Right cardiac atrium (tissue), 5 donors: ENCODE results near the gene CREB3L4. TPM values are rescaled to one million over a fixed set of nuclear protein-coding genes. Genes with fewer than 3 reads are reported as not detected.

ENCODE experiments used
- ATAC-seq, 2 donors: fragments of 200-7000 bp; cut with Tn5 transposase; one replicate each; pipeline versions ENCODE4 v1.8.0 to v1.9.1; 2020; ENCODE audit warnings: moderate library complexity in 2 of 2, mild to moderate bottlenecking in 1 of 2
- DNase-seq, 3 donors: peaks; one replicate each; pipeline ENCODE4 v3.0.0-alpha.2; 2020
- H3K27ac ChIP-seq: one replicate; pipeline ENCODE4 v1.5.1; 2013; ENCODE audit warnings: mild to moderate bottlenecking, low read length, control low read depth, moderate library complexity
- H3K27me3 ChIP-seq: one replicate; pipeline ENCODE4 v1.6.1; 2013; ENCODE audit not compliant: control insufficient read depth, insufficient read depth
- H3K4me1 ChIP-seq: one replicate; pipeline ENCODE4 v1.6.1; 2013; ENCODE audit warnings: low read length; ENCODE audit not compliant: control insufficient read depth, insufficient read depth
- H3K4me3 ChIP-seq: one replicate; pipeline ENCODE4 v1.5.1; 2013; ENCODE audit warnings: low read length, control low read depth
- H3K9me3 ChIP-seq: one replicate; pipeline ENCODE4 v1.6.1; 2013; ENCODE audit warnings: low read length; ENCODE audit not compliant: control insufficient read depth
- WGBS: extraction: QIAGEN DNeasy Blood & Tissue Kit; methylation state at CpG from one replicate; pipeline ENCODE4 v1.1.7; 2013; 5-methylcytosine and 5-hydroxymethylcytosine counted together
- intact Hi-C, 4 donors: fragments of 100-400 bp; cut with DNase I; formaldehyde crosslinking; loops; one replicate each; pipeline versions ENCODE4 v1.11.0 to v1.14.0; 2022 to 2023
- polyA plus RNA-seq: library from polyadenylated mRNA; stranded (reverse); fragments of 200-250 nt; gene quantifications from one replicate; pipeline ENCODE4 v1.2.3, GENCODE V29; 2013
- total RNA-seq, 4 donors: library from RNA; stranded (reverse); fragmentation: NEBNext Ultra II Directional; extraction: Animal tissue kit (Norgen Biotek cat#: 25700); gene quantifications; one replicate each; pipeline ENCODE4 v1.2.1, GENCODE V29; 2021
- donor health status: healthy with polysubstance abuse.
- donor health status: DM: no; HTN: yes; CAD: no.
- donor health status: DM: no; HTN: no; CAD: no.
- donor health status: DM: no; HTN: yes; CAD: no; lungs with severe emphysema.
- donor health status: DM: yes; HTN: yes; CAD: no.

CREB3L4 gene
- total and polyA plus RNA-seq, 5 donors, result 4.3 to 6.0 (median 5.1) TPM

GRCh38 chr1:153962088-153963029 is 5.3 kb upstream of the CREB3L4 start:
- DNase-seq, result peak; percentile 36 to 55 (median 50)
- ATAC-seq, result no peak
- Histone ChIP-seq H3K9me3 (no peaks in the 10 kb centered on the region), H3K4me1 (peaks cover 12% of the 10 kb centered on the region), H3K27me3 (no peaks in the 10 kb centered on the region), H3K4me3 (peak overlapping the region; percentile 57), H3K27ac (peak overlapping the region; percentile 93)
- intact Hi-C loops, result no loop called here
- 42% methylated on average over 16 of the region's 16 CpGs for WGBS

GRCh38 chr1:153963030-153963849 is 4.5 kb upstream of the CREB3L4 start, which contains the start of gene SLC39A1:
SLC39A1 (minus strand) TSS chr1:153963537; CDS start chr1:153962715, 822 bp downstream.
- ATAC-seq, result peak; percentile 86 to 88
- peak; percentile 98 to 100 (median 99) for DNase-seq
- Histone ChIP-seq H3K27ac (peak within 1 kb of the TSS; percentile 93), H3K4me3 (peak within 1 kb of the TSS; percentile 57), H3K27me3 (no peaks in the 10 kb centered on the region), H3K4me1 (peaks cover 15% of the 10 kb centered on the region), H3K9me3 (no peaks in the 10 kb centered on the region)
- WGBS, result under 1% methylated on average over 54 of the region's 54 CpGs
- intact Hi-C loops, result no loop called here

GRCh38 chr1:153963850-153964331 is 3.8 kb upstream of the CREB3L4 start:
- peak; percentile 44 to 76 (median 66) for DNase-seq
- intact Hi-C loops, result no loop called here

GRCh38 chr1:153968000-153968363 is 280 bp downstream of the CREB3L4 start:
- peaks cover 6% of the 10 kb centered on the region for H3K4me1 ChIP-seq
- intact Hi-C loops, result no loop called here
- H3K27ac ChIP-seq, result peak overlapping the region; percentile 71
- H3K9me3 ChIP-seq, result no peaks in the 10 kb centered on the region
- DNase-seq (peak in 1 of 3 donors; percentile 77), ATAC-seq (no peak)
- H3K4me3 ChIP-seq, result peak overlapping the region; percentile 54
- H3K27me3 ChIP-seq, result no peaks in the 10 kb centered on the region
- 2% methylated on average over 8 of the region's 8 CpGs for WGBS

More at GRCh38 chr1:153963850-153964331, 3.8 kb upstream of the CREB3L4 start:
- ATAC-seq, result no peak
- Histone ChIP-seq H3K9me3 (no peaks in the 10 kb centered on the region), H3K27me3 (no peaks in the 10 kb centered on the region), H3K4me1 (peaks cover 18% of the 10 kb centered on the region), H3K4me3 (peak overlapping the region; percentile 57), H3K27ac (peak overlapping the region; percentile 92)
- WGBS, result under 1% methylated on average over 22 of the region's 22 CpGs

- H3K9me3 ChIP-seq, result no peaks in the 10 kb centered on the region
- H3K4me3 ChIP-seq, result peak overlapping the region; percentile 54
- ATAC-seq (no peak), DNase-seq (peak in 1 of 3 donors; percentile 62)
- no peak overlapping the region for H3K27ac ChIP-seq
- 8% methylated on average over 13 of the region's 13 CpGs for WGBS
- intact Hi-C loops, result no loop called here
- no peaks in the 10 kb centered on the region for H3K27me3 ChIP-seq
- peaks cover 6% of the 10 kb centered on the region for H3K4me1 ChIP-seq
Observed at GRCh38 chr1:153968408-153968807, 706 bp downstream of the CREB3L4 start.

GRCh38 chr1:153968972-153969371 is 1.3 kb downstream of the CREB3L4 start:
- Histone ChIP-seq H3K4me3 (no peak overlapping the region), H3K4me1 (peaks cover 6% of the 10 kb centered on the region), H3K27me3 (no peaks in the 10 kb centered on the region), H3K27ac (no peak overlapping the region), H3K9me3 (no peaks in the 10 kb centered on the region)
- DNase-seq, result no peak
- ATAC-seq, result no peak
- intact Hi-C loops, result no loop called here
- 91% methylated on average over 2 of the region's 2 CpGs for WGBS

GRCh38 chr1:153970346-153970745 is 2.6 kb downstream of the CREB3L4 start:
- Histone ChIP-seq H3K27me3 (no peaks in the 10 kb centered on the region), H3K9me3 (no peaks in the 10 kb centered on the region), H3K27ac (no peak overlapping the region), H3K4me1 (peaks cover 6% of the 10 kb centered on the region), H3K4me3 (no peak overlapping the region)
- intact Hi-C loops, result no loop called here
- 91% methylated on average over 2 of the region's 2 CpGs for WGBS
- DNase-seq (no peak), ATAC-seq (no peak)

- ATAC-seq, result no peak
- Histone ChIP-seq H3K4me1 (peaks cover 5% of the 10 kb centered on the region), H3K9me3 (no peaks in the 10 kb centered on the region), H3K27ac (no peak overlapping the region), H3K4me3 (no peak overlapping the region), H3K27me3 (no peaks in the 10 kb centered on the region)
- DNase-seq, result no peak
- WGBS, result 91% methylated on average over 3 of the region's 3 CpGs
- intact Hi-C loops, result no loop called here
Observed at GRCh38 chr1:153973071-153973470, 5.4 kb downstream of the CREB3L4 start.

- no peak for ATAC-seq
- intact Hi-C loops, result no loop called here
- Histone ChIP-seq H3K27me3 (no peaks in the 10 kb centered on the region), H3K4me1 (peaks cover under 1% of the 10 kb centered on the region), H3K9me3 (no peaks in the 10 kb centered on the region), H3K4me3 (no peak overlapping the region), H3K27ac (no peak overlapping the region)
- DNase-seq, result no peak
- 75% methylated on average over 7 of the region's 7 CpGs for WGBS
Observed at GRCh38 chr1:153973525-153973924, 5.8 kb downstream of the CREB3L4 start.

GRCh38 chr1:153976819-153977249 is 9.1 kb downstream of the CREB3L4 start:
- under 1% methylated on average over 16 of the region's 16 CpGs for WGBS
- no peak for ATAC-seq
- intact Hi-C loops, result no loop called here
- no peaks in the 10 kb centered on the region for H3K9me3 ChIP-seq
- peak overlapping the region; percentile 93 for H3K4me3 ChIP-seq
- no peaks in the 10 kb centered on the region for H3K4me1 ChIP-seq
- no peak for DNase-seq
- H3K27me3 ChIP-seq, result no peaks in the 10 kb centered on the region
- peak overlapping the region; percentile 91 for H3K27ac ChIP-seq
